ENCODE data around the gene IPO9.

- TF ChIP-seq, protein P1, sequence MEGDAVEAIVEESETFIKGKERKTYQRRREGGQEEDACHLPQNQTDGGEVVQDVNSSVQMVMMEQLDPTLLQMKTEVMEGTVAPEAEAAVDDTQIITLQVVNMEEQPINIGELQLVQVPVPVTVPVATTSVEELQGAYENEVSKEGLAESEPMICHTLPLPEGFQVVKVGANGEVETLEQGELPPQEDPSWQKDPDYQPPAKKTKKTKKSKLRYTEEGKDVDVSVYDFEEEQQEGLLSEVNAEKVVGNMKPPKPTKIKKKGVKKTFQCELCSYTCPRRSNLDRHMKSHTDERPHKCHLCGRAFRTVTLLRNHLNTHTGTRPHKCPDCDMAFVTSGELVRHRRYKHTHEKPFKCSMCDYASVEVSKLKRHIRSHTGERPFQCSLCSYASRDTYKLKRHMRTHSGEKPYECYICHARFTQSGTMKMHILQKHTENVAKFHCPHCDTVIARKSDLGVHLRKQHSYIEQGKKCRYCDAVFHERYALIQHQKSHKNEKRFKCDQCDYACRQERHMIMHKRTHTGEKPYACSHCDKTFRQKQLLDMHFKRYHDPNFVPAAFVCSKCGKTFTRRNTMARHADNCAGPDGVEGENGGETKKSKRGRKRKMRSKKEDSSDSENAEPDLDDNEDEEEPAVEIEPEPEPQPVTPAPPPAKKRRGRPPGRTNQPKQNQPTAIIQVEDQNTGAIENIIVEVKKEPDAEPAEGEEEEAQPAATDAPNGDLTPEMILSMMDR (IDR thresholded peaks at IDR 0.05) = no peak
- TF ChIP-seq POLR2A (IDR thresholded peaks at IDR 0.05) = no peak
Observed at GRCh38 chr1:201789245-201789644, 39.7 kb upstream of the IPO9 start.

All from uterus (tissue), 2 donors.